HG03457 (cell line): ENCODE results near the gene HELZ2.
"Not testable (repeated sequence)": the region's sequence is repeated elsewhere in the genome, so short reads cannot be mapped to it uniquely, and the experiment has no call there.

Source experiments
- ATAC-seq: cut with Tn5 transposase; IDR thresholded peaks from one replicate; pipeline ENCODE4 v1.9.1; 2021; ENCODE audit warnings: moderate number of reproducible peaks; ENCODE audit not compliant: unreplicated experiment

Gene HELZ2

DNA sequence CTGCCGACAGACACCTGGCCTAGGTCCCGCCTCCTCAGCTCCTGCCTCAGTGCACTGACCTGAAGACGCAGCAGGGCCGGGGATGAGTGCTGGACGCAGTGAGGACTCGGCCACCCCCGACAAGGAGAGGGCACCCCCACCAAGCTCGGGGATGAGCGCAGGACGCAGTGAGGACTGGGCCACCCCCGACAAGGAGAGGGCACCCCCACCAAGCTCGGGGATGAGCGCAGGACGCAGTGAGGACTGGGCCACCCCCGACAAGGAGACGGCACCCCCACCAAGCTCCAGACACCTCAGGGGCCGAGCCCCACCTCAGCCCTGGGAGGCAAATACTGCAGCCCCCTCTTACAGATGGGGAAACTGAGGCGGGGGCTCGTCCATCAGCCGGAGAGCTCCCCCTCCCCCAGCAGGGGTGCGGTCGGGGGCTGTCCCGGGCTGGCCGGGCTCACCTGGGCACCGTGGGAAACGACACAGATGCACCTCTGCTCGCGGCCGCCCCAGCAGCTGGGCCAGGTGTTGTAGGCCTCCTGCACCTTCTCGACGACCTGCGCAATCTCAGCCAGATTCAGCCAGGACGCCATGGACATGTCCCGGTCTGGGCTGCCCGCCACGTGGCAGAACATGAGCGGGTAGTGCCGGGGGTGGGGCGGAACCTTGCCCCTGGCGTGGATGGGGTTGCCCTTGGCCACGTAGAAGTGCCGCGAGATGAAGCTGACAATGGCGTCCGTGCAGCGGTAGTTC is 7.5 kb downstream of the HELZ2 start:
- ATAC-seq = no peak

DNA sequence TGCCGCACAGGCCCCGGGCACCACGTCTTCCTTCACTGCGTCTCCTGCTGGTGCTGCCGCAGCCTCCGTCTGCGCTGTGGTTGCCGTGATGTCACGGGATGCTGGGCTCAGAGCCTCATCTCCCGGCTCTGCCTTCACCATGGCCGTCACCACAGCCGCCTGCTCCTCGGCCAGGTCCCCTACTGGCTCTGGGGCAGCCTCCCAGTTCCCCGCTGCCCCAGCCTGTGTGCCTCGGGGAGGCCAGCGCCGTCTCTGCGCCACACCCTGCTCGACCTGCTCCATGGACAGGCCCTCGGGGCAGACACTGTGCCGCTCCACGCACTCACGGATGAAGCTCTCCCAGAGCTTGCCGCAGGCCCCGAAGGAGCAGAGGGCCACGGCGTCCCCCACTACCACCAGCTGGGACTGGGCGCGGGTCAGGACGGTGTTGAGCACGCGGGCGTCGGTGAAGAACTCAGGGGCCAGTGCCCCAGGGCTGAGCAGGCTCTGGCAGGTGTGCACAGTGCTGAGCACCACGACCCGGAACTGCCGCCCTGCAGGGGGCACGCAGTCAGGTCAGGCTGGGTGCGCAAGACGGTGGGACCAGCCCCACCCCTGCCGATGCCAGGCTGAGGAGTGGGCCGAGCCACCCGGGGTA is 8.2 kb downstream of the HELZ2 start:
- ATAC-seq = no peak

DNA sequence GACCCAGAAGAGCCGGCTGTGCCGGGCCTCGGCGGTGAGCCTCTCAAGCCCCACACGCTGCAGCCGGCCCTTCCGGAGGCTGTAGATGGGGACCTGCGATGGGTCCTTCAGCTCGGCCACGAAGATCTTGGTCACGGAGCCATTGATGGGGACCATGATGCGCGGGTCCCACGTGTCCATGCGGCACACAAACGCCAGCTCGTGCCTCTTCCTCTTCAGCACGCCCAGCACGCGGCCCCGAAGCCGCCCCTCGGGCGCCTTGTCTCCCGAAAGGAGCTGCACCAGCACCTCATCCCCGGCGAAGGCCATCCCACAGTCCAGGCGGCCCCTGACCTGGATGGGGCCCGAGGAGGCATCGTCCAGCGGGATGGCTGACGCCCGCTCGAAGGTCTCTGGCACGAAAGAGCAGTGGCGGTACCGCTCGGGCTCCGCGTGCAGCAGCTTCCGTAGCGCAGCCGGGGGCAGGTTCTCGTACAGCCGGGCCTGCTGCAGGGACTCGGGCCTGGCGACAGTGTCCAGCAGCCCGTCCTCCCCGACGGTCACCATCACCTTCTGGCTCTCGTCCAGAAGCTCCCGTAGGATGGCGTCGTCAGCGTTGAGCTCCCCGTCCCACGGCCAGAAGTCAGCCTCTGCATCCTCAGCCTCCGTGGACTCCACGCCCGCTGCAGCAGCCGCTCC is 8.9 kb downstream of the HELZ2 start:
- ATAC-seq = no peak

DNA sequence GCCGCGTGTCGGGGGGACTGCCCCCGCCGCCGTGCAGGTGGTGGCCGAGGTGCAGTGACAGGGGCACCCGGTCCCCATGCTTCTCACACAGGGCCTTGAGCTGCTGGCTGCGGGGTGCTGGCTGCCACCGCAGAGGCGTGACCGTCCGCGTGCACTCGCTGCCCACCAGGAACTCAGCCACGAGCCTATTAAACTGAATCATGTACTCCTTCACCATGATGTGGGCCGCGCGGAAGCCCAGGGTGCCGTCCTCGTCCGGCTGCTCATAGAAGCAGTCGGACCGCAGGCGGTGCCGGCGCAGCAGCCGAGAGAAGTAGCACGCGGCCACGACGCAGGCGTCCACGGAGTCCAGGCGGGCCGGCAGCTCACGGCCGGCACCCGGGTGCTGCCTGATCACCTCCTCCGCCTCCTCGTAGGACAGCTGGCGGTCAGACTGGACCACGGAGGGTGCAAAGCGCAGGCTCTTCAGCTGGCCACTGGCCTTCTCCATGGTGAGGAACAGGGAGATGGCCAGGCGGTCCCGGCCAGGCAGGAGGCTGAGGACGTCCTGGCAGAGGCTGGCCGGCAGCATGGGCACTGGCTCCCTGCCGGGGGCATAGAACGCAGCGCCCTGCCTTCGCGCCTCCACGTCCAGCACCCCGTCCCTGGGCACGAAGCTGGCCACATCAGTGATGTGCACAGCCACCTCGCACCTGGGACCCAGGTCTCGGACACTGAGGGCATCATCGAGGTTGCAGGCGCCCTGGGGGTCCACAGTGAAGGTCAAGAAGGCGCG is 9.8 kb downstream of the HELZ2 start:
- no peak for ATAC-seq

DNA sequence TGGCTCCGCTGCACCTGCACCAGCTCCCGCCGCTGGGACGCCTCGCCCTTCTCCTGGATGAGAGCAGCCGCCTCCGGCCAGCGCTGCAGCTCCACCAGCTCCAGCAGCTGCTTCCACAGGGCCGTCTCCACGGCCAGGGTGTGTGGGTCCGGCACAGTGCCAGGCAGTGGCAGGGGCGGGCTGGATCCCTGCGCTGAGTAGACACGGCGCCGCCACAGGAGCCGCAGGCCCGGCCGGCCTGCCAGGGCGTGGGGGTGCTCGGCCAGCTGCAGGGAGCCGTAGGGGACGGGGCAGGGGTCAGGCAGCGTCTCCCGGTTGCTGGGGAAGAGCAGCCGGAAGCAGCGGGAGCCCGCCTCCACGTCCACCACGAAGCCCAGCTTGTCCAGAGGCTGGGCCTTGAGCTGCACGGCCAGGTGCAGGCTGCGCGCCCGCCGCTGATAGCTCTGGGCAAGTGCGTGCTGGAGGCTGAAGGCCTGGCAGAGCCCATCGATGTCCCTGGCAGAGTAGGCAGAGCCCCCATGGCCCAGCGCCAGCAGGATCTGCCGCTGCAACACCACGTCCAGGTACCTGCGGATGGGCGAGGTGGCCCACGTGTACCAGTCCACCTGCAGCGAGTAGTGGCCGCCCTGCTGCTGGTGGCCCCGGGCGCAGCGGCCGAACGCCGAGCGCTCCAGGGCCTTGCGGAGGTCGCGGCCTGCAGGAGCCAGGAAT is 10.7 kb downstream of the HELZ2 start:
- ATAC-seq = no peak

DNA sequence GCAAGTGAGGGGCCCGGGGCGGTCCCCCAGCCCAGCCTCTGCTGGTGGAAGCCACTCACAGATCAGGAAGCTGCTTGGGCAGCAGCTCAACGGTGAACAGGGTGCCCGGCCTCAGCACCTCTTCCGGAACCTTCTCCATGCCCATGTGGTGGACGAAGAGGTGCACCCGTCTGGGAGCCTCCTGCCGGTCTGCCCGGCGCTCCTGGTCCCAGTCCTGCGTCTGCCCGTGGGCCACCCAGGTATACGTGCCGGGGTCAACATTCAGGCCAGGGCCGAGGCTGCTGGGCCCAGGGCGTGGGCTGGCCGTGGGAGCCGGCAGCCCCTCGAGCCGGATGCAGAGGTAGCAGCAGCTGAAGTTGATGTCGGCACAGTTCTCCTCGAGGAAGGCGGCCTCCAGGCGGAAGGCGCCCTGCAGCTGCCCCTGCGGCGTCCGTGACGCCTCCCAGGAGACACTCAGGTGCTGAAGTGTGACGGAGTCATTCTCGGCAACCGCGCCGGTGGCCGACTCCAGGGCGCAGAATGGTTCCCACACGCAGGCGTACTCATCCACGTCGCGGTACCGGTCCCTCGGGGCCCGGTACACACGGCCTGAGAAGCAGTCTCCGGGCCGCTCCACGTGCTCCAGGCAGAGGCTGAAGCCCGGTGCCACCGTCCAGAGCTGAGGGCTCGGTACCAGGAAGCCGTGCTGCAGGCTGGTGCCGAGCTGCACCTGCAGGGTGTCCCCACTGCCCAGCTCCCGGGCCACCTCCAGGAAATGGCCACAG is 11.4 kb downstream of the HELZ2 start:
- ATAC-seq = no peak

DNA sequence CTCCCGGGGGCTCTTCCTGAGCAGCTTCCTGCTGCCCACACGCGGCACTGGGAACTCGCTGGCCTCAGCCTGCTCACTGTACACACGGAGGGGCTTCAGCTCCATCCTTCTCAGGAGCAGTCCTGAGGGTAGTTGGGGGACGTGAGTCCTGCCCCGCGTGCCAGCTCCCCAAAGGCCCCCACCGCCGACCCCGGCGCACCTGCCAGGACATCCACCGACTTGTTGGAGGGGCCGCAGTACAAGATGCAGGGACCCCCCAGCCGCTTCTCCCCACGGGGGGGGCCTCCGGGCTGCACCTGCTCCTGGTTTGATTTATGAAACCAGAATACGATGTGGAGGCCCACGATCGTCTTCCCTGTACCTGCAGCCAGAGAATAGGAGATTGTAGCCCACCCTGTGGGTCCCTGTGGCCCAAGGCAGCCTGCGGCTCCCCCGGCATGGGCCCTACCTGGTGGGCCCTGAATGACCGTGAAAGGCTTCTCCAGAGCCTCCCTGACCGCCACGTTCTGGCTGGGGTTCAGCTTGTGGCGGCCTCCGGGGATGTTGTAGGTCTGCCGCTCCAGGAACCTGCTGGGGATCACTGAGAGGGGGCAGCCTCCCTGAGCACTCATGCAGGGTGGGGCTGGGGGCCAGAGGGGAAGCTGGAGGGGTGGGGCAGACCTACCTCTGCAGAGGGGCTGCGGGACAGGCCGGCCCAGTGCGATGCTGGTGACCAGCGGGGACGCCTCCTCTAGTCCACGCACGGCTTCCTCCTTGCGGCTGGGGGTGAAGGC is 12.2 kb downstream of the HELZ2 start:
- no peak for ATAC-seq

DNA sequence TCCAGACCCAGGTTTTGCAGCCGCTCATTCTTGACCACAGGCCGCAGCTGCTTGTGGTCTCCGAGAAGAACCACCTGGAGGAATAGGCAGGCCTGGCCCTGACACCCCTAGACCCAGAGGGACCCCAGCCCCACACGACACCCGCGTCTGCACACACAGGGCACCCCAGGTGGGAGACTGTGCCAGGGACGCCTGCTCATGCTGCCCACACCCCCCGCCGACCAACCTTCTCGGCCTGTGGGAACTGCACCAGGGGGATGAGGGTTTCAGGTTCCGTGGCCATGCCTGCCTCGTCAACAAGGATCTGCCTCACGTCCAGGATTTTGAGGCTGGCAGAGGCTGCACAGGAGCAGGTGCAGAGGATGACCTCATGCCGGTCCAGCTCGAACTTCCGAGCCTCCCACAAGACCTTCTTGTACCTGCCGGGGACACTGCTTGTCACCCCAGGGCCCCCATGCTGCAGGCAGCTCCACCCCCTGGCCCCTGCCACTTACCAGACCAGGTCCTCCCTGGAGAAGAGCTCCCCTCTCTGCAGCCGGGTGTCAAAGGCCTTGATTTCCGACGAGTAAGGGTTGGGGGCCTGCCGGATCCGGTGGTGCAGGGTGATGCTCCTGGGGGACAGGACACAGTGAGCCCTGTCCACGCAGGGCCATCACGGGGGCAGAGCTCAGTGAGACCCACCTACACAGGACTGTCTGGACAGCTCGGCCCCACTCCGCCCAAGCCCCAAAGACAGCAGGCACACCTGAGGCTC is 13.0 kb downstream of the HELZ2 start:
- ATAC-seq = no peak

DNA sequence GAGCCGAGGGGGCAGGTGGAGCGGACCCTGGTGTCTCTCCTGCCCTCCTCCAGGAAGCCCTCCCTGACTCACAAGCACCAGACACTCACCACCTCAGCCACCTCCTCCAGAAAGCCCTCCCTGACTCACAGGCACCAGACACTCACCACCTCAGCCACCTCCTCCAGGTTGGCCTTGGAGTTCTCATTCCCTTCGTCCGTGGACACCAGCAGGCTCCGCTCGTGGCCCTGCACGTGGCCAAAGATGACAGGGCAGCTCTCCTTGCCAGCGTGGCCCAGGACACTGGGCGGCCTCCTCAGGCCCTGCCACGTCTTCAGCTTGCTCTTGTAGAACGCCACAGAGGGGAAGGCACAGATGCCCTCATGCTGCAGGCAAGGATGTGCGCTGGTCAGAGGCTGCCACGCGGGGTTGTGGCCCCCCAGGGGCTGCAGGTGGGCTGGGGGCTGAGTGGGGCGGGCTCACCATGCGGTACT is 13.7 kb downstream of the HELZ2 start:
- no peak for ATAC-seq

DNA sequence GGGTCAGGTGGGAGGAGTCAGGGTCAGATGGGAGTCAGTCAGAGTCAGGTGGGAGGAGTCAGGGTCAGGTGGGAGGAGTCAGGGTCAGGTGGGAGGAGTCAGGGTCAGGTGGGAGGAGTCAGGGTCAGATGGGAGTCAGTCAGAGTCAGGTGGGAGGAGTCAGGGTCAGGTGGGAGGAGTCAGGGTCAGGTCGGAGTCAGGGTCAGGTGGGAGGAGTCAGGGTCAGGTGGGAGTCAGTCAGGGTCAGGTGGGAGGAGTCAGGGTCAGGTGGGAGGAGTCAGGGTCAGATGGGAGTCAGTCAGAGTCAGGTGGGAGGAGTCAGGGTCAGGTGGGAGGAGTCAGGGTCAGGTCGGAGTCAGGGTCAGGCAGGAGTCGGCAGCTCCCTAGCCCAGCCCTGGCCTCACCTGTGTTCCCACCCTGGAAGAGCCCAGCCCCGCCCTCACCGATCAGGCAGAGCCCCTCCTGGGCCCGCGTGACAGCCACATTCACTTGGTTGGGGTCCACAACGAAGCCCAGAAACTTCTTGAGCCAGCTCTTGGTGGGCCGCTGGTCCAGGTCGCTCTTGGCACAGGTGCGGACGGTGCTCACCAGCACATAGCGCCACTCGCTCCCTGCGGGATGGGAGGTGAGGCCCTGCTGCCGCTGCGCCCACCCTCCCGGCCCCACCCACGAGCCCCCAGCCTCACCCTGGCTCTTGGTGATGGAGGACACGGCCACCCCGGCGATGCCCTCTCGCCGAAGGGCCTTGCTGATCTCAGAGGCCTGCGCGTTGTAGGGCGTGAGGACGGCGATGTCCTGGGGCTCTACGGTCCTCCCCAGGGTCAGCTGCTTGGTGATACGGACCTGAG is 14.3 kb downstream of the HELZ2 start:
- ATAC-seq = not testable (repeated sequence)

DNA sequence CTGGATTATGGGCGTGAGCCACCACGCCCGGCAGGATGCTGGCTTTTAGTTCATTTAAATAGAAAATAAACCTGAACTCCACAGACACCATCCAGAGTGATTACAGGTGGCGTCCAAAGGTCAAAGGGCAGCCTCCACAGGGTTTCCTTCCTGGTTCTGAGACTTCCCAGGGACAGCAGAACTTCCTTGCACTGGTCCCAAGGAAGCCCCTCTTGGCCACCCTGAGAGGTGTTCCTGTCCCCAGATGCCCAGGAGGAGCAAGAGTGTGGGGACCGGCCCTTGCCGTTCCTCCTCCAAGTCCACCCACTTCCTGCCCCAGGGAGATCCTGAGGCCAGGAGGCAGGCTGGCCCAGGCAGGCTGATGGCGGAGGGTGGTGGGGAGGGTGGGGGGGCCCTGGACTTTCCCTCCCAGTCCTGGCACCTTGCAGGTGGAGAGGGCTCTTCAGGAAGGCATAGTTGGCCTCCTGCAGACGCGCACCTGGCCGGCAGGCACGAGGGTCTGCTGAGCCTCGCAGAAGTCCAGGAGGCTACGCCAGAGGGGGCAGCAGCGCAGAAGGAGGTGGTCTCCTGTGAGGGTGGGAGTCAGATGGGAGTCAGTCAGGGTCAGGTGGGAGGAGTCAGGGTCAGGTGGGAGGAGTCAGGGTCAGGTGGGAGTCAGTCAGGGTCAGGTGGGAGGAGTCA is 15.1 kb downstream of the HELZ2 start:
- ATAC-seq = no peak

DNA sequence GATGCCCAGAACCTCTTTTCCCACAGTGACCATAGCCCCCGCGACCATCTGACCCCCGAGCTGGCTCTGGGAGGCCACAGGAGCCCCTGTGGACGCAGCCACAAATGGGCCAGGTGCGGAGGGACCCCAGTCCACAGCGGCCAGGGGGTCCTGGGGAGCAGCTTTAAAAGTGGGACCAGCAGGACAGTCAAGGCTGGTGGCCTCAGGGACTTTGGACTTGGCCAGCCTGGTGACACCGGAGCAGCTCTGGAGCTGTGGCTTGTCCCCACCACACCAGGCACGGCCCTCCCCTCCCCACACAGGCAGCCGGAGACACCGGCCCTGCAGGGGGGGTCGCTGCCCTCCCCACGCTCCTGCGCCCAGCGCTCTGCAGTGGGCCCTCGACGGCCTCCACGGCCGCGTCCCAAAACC is 16.6 kb downstream of the HELZ2 start:
- ATAC-seq = no peak

DNA sequence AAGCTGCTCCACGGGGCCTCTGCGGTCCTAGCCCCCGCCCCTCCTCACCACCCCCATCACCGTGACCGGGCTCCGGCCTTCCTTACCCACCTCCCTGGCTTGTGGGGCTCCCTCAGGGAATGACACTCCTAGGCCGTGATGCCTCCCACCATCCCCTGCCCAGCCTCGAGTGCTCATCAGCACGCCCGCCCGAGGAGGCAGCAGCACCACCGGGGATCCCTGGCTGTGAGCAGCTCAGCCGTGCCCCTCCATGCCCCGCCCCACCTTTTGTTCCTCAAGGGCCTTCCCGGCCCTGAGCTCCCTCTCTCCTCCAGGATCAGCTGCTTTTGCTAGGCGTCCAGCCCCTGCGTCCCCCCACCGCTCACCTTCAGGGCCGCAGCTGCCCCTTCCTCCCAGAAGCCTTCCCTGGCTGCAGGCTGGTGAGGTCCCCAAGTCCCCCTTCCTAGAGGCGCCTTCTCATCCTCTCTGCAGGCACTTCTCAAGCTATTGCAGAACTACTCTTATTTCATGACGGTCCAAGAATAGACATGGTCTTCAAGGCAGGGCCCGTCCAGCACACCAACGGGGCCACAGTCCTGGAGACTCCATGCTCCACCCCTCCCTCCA is 17.1 kb downstream of the HELZ2 start:
- ATAC-seq = no peak

DNA sequence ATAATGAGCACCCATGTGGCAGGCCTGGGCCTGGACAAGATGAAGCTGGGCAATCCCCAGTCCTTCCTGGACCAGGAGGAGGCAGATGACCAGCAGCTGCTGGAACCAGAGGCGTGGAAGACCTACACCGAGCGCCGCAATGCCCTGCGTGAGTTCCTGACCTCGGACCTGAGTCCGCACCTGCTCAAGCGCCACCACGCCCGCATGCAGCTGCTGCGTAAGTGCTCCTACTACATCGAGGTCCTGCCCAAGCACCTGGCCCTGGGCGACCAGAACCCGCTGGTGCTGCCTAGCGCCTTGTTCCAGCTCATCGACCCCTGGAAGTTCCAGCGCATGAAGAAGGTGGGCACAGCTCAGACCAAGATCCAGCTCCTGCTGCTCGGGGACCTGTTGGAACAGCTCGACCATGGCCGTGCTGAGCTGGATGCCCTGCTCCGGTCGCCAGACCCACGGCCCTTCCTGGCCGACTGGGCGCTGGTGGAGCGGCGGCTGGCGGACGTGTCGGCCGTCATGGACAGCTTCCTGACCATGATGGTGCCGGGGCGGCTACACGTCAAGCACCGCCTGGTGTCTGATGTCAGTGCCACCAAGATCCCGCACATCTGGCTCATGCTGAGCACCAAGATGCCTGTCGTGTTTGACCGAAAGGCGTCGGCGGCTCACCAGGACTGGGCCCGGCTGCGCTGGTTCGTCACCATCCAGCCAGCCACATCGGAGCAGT is 18.2 kb downstream of the HELZ2 start:
- ATAC-seq = no peak

DNA sequence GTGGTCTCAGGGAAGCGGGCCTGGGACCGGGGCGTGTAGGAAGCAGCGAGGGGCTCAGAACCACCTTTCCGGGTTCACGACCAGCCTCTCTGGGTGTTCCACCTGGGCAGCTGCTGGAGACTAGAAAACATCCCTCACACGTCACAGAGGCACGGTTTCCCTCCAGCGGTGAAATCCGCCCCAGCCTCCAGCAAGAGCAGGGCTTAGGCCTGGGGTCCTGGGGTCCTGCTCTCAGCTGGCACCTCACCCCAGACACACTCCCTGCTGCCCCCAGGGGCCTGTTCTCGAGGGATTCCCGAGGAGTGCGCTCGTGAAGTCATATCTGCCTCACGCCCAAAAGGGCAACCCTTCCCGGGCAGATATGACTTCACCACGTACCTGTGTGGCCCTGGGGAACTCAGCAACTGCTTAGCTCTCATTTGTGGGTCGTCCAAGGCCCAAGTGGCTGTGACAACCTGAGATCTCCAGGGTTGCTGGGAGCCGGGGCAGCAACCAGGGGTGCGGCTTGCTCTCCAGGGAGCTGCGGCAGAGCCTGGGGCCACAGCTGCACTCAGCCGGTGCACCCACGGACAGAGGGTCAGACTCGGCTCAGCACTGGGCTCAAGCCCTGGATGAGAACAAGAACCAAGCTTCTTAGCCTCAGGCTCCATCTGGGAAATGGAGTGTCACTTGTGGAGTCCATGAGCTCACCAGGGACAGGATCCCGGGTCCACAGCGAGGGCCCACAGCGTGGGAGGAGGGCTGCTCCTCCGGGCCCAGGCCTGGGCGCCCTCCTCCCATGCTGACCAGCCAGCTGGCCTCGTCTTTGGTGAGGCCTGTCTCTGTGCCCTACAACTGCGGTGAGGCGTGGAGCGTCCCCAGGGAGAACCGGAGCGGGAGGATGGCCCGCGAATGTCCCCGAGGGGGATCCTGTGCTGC is 19.4 kb downstream of the HELZ2 start:
- ATAC-seq = no peak
